GM18508 (cell line): ENCODE results near the gene ZNF705A.
"Not testable (repeated sequence)": the region's sequence is repeated elsewhere in the genome, so short reads cannot be mapped to it uniquely, and the experiment has no call there.

Experiments used
- ATAC-seq: cut with Tn5 transposase; IDR thresholded peaks from one replicate; pipeline ENCODE4 v1.9.1; 2021; ENCODE audit warnings: moderate number of reproducible peaks; ENCODE audit not compliant: insufficient read depth, unreplicated experiment

Gene ZNF705A

DNA sequence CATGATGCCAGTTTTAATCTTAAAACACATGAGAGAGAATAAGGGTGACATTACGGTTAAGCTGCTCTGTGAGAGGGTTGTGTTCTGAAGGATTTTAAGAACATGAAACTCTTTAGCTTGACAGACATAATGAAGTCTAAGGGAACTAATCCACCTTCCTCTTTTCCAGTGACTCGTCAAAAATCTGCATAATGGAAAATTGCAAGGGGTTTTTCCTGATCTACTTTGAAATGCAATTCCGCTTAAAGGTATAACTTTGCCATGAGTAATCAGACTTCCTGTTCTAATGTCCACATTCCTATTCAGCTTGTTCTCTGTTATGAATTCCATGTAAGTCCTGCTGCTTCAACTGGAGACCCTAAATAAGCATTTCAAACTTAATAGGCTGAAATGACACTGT lies at the start of gene ZNF705A:
Gene ZNF705A, plus strand, starts transcription at position 171 of the 400 bp plus-strand sequence. CDS start 15,611 bp downstream, outside the sequence.
- no peak for ATAC-seq

DNA sequence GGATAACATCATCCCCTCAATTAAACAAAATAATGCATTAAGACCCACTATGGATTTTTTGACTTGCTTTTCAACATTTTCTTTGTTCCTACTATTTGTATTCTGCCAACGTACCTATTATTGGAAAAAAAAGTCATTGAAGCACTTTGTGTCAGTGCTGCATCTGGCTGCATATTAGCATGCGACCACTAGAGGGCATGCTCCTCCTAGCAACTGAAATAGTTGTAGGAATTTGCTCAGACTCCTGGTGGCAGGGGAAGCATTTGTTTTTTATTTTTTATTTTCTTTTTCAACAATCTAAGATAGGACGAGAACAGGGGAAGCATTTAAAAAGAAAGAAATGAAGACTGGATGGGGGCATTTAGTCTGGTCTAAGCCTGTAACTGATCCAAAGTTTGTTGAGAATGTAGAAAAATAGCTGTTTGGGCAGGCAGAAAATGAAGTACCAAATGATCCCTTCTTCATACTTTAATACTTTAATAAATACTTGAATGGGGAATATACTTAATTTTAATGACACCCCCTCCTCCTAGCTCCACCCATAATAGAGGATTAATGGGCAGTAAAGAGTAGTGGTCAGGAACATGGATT lies 47.9 kb upstream of the ZNF705A start:
- no peak for ATAC-seq

DNA sequence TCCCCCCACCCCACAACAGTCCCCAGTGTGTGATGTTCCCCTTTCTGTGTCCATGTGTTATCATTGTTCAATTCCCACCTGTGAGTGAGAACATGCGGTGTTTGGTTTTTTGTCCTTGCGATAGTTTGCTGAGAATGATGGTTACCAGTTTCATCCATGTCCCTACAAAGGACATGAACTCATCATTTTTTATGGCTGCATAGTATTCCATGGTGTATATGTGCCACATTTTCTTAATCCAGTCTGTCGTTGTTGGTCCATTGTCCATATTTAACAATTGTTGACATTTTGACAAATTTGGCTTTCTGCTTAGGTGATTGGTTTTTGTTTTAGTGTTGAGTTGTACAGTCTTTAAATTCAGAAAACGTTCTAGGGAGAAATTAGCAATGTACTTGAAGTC lies 43.7 kb upstream of the ZNF705A start:
- not testable (repeated sequence) for ATAC-seq

DNA sequence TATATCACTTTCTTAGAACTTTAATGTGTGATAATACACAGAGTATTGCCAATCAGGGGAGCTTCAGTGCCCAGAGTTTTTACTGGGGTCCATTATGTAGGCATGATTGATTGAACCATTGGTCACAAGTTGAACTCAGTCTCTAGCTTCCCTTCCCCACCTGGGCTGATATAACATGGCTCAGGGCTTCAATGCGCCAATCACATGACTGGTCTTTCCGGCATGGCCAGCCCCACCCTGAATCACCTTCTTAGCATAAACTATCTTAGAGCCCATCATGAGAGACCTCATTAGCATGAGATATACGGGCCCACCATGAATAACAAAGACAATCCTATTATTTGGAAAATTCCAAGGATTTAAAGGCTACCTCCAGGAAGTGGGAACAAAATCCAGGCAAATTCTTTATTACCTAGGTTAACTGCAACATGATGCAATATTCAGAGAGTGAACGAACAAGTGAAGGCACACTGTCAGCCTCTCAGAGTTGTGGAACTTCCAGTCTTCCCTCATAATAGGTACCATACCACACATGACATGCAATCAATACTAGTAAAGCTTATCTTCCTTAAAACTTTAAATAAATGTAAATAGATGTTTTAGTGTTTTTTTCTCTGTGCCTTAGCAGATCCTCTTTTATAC lies 36.6 kb upstream of the ZNF705A start:
- ATAC-seq: no peak

DNA sequence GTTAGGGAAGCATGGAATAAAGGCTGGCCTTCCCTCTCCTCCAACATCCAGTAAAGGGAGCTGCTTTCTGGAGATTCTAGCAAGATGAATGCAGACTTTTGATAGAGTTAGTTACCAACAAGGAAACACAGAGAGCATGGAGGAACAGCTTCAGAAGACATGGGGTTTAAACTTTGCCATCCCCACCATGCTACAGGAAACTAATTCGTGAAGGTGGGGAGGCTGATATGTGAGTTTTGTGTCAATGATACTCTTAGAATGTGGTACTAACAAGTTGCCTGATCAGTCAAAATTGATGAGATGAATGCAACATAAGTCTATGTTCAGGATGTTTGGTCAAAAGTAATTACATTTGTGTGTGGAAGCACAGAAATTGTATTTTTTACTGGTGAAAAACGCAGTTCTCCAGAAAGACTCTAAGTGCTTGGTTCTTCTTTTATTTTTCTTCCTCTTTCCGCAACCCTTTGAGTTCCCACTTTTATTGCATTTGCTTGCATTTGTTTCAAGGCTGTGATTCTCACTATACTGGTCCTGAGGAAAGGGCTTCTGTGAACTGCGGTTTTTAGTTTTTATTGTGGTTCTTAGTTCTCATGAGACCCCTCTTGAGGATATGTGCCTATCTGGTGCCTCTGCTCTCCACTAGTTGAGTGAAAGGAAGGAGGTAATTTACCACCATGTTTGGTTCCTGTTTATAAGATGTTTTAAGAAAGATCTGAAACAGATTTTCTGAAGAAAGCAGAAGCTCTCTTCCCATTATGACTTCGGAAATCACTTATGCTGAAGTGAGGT lies 33.5 kb upstream of the ZNF705A start, which contains the start of gene CLEC4A:
Gene CLEC4A, plus strand, starts transcription at position 494 of the 789 bp plus-strand sequence. Its CDS starts 262 bp downstream, at position 756.
- ATAC-seq: no peak

DNA sequence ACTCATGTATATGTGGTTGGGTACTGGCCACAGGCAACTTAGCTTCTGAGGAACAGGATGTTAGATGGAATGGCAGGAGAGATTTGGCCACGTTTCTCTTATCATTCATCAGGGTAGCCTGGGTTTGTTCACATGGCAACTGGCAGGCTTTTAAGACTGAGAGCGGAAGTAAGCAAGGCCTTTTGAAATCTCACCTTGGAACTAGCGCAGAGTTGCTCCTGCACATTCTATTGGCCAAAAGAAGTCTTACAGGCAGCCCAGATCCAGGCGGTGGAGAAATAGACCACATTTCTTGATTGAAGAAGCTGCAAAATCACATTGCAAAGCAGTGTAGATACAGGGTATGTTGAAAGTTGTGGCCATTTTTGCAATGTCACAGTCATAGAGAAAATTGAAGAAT lies 29.7 kb upstream of the ZNF705A start:
- ATAC-seq: no peak

DNA sequence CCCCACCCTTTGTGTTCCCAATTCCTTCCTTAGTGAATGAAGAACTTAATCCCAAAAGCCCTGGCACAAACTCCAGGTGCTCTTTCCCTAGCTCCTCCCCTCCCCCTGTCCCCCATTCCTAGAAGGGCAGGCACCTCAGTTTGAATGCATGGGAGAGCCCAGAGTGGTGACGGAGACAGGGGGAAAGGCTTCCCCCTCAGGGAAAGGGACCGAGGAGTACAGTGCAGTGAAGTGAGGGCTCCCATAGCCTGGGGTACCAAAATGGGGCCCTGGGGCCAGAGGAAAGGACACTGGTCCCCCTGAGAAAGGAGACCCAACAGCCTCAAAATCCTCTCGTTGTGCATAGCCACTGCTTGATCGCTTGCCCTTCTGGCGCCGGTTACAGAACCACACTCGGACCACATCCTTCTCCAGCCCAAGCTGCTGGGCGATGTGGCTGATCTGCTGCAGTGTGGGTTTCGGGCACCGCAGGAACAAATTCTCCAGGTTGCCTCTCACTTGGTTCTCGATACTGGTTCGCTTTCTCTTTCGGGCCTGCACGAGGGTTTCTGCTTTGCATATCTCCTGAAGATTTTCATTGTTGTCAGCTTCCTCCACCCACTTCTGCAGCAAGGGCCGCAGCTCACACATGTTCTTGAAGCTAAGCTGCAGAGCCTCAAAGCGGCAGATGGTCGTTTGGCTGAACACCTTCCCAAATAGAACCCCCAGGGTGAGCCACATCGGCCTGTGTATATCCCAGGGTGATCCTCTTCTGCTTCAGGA lies 23.0 kb upstream of the ZNF705A start:
- not testable (repeated sequence) for ATAC-seq

DNA sequence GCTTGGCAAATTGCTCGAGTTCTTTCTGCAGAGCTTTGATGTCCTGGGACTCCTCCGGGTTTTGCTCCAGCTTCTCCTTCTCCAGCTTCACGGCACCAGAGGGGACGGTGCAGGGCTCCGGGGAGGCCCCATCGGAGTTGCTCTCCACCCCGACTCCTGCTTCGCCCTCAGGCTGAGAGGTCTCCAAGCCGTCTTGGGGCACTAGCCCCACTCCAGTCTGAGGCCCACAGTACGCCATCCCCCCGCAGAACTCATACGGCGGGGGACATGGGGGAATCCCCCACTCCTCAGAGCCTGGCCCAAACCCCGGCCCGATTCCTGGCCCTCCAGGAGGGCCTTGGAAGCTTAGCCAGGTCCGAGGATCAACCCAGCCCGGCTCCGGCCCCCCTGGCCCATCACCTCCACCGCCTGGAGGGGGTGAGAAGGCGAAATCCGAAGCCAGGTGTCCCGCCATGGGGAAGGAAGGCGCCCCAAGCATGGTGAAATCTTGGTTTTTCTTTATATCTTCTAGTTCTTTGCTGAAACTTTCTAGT lies 22.4 kb upstream of the ZNF705A start:
- ATAC-seq: not testable (repeated sequence)

DNA sequence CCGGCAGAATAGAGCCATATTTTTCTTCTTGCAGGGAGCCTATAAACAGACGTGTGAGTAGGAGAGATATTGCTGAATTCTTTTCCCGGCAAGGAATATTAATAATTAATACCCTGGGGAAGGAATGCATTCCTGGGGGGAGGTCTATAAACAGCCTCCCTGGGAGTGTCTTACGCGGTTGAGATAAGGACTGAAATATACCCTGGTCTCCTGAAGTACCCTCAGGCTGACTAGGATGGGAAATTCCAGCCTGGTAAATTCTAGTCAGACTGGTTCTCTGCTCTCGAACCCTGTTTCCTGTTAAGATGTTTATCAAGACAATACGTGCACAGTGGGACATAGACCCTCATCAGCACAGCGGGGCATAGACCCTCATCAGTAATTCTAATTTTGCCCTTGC lies 15.2 kb upstream of the ZNF705A start:
- not testable (repeated sequence) for ATAC-seq

DNA sequence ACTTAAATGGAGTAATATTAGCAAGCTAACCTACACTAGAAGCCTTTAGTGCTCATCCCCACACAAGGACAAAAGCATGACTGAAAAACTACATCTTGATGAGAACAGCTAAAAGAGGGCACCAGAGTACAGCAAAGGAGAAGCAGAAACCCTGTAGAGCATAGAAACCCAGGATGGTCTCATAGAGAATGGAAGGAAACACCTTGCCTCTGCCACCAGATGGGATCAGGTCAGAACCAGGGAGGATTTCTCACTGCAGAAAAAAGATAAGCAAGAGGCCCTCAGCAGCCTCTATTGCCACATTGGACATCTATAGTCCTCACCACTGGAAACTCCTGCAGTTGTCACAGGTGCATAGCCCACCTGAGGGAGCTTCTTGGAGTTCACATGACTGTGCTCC lies 13.6 kb upstream of the ZNF705A start:
- ATAC-seq: no peak

DNA sequence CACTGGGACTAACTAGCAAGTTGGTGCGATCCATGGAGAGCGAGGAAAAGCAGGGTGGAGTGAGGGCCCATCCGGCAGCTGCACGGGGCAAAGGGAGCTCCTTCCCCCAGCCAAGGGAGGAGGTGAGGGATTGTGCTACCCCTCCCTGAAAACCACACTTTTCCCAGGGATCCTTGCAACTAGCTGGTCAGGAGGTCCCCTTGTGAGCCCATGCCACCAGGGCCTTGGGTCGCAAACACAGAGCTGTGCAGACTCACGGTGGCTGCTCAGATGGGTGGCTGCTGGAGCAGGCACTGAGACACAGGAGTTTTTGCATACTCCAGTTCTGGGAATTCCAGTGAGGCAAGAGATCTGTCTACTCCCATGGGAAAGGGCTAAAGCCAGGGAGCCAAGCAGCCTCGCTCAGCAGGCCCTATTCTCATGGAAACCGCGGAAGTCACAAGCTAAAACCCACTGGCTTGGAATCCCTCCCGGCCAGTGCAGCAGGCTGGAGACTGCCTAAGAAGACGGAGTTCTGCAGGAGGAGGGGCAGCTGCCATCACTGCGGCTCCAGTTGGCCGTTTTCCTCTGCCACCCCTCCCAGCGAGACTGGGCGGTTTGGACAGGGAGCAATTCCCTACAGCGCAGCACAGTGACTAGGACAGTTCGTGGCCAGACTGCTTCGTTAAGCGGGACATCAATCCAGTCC lies 10.9 kb upstream of the ZNF705A start:
- no peak for ATAC-seq

DNA sequence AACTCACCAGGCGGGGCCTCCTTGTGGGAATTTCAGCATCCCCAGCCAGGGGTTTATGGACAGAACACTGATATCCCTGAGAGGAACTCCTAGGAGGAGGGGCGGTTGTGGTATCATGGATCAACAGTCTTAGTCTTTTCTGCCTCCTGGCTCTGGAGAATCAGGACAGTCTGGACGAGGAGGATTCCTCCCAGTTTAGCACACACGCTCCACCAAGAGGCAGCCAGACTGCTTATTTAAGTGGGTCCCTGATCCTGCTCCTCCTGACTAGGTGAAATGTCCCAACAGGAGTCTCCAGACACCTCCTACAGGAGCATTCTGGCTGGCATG lies 10.4 kb upstream of the ZNF705A start:
- no peak for ATAC-seq

DNA sequence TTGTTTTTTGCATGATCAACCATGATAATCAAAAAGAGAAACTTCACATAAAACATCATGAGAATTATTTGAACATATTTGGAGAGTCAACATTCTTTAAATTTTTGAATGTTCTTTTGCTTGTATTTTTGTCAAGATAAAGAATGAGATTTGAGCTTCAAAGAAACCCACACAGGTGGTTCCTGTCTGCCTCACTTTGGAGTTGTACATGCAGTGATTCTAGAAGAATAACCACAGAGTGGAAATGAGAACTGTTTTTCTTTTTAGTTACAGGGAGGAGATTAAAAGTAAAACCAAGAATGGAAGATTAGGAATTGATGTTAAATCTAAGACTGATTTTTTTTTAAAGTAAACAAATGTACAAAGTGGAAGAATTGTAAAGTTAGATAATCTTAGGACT lies 2.3 kb upstream of the ZNF705A start:
- ATAC-seq: no peak

DNA sequence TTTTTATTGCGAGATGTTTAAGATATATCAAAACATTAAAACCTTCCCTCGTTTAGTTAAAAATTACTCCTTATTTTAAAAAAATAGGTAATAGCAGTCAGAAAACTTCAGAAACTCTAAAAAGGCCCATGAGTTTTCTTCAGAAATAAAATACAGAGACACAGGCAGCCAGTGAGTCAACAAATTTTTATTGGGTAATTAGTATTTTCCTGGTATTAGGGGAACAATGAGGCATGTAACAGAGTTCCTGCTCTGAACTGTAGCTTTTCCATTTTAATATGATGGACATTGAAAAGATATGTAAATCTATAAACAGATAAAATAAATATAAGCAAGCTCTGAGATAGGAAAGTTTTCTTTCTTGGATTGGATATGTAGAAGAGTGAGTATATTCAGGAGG lies 399 bp upstream of the ZNF705A start:
- no peak for ATAC-seq

DNA sequence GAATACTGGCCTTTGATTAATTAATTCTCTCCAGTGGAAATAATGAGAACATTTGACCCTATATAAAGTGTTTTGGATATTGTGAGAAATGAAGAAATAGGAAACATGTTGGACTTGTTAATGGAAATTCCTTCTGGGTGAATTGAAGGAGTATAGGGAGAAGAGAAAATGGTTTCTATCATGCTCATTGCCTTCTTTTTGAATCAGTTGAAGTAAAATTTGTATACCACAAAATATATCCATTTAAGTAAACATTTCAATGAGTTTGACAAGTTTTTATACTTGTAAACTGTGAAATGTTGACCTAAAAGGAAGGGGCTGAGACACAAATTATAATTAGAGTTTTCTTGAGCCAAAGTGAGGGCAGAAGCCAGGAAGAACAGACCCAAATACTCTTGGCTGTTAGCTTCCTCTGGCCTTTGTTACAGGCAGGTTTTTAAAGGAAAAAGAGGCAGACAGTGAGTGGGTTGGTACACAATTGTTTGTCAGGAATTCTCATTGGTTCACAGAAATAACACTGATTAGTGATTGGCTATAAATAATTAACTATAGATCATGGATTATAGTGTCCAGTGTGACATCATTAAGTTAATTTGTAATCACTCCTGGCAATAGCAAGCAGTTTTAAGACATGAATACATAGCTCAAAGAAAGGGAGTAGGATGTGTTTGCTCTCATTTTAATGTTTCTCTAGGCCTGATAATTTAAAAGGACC lies 826 bp downstream of the ZNF705A start:
- no peak for ATAC-seq

DNA sequence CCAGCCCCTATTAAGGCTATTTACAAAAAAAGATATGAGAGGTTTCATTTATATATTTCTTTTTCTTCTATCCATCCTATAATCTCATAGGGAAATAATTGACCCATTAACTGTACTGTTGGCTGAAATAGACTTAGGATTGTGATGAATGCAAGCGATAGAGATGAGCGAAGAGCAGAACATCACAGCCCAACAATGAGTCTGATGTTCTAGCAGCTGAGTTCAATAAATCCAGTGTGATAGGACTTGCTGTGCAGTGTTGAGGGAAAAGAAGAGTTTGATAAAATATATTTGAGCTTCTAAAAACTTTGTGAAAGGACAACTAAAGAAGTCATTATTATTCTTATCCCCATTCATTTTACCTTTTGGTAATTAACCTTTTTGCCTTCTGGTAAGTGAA lies 16.1 kb downstream of the ZNF705A start:
- ATAC-seq: not testable (repeated sequence)

DNA sequence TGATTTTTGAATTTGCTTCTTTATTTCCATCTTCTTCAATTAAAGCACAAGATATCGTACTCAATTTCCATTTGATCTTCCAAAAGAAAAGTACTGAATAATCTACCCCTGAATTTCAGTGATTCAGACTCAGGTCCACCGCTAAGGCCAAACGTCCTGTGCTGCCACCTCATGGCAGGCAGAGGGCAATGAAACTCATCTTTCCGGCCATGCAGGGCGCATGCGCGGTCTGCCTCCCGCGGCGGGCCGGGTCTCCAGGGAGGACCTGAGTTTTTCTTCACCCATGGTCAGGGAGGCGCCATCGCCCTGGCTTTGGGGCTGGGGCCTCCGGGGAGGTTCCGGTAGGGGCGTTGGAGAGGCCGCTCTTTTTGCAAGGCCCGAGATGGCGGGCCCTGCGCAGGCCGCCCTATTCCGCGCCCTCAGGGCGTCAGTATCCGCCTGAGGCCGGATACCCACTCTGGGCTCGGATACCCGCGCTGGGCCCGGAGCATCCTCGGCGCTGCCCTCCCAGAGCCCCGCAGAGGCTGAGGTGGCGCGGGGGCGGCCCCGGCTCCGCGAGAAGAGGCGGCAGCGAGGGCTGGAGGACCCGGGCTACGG lies 23.3 kb downstream of the ZNF705A start:
- not testable (repeated sequence) for ATAC-seq

DNA sequence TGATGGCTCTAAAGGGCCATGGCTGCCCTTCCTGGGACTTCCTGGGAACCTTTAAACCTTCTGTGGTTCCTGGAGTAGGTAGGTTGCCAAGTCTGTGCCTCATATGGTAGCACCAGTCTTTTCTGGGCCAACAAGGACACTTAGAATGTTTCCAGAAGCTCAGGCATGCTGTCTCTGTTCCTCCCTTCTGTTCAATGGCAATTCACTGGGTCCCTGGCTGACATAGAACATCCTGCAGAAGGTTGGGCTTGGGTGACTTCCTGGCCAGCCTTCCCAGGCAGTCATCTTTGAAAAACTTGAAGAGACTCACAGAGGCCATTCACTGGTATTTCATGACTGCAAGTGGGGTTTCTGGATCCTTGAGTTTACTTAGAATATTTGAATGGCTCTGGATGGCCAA lies 24.5 kb downstream of the ZNF705A start:
- ATAC-seq: not testable (repeated sequence)

DNA sequence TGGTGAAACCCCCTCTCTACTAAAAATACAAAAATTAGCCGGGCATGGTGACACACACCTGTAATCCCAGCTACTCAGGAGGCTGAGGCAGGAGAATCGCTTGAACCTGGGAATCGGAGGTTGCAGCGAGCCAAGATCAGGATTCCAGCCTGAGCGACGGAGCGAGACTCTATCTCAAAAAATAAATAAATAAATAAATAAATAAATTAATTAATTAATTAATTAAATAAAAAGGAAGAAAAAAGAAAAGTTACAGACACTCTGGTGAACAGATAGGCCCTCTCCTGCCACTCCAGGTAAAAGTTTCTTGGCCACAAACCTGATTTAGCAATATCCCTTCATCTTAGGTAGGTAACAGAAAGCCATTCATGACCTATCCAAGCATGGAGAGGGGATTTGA lies 26.1 kb downstream of the ZNF705A start:
- ATAC-seq: not testable (repeated sequence)
